Body of pancreas (tissue), 4 donors: Measurements from ENCODE around the gene PHETA2.

Source experiments
- CTCF ChIP-seq, 7 experiments: fragments of 450-650 bp in 4 of 7; fragments of 200-600 bp in 3 of 7; sonication (generic) in 3 of 7; IDR thresholded peaks; one replicate each; pipeline ENCODE4 v1.5.1; 2016 to 2019; ENCODE audit warnings: antibody characterized with exemption in 7 of 7
- POLR2A ChIP-seq, 3 donors: fragments of 450-650 bp; IDR thresholded peaks; one replicate each; pipeline ENCODE4 v1.6.1; 2016; ENCODE audit warnings: antibody characterized with exemption in 3 of 3, mild to moderate bottlenecking in 2 of 3

- TF ChIP-seq POLR2A (IDR thresholded peaks at IDR 0.05), result no peak
- TF ChIP-seq CTCF (IDR thresholded peaks at IDR 0.05), result no peak
These were observed 13.6 kb upstream of the PHETA2 start for GRCh38 chr22:42060489-42060888.
